Gastroesophageal sphincter (tissue), 3 donors: ENCODE results near the gene SETD9.

Source experiments
- CTCF ChIP-seq, 4 experiments: fragments of 200-600 bp in 2 of 4; fragments of 450-650 bp in 2 of 4; sonication (generic) in 1 of 4; IDR thresholded peaks; one replicate each; pipeline ENCODE4 v1.5.1; 2017 to 2019; ENCODE audit warnings: antibody characterized with exemption in 4 of 4, mild to moderate bottlenecking in 2 of 4, moderate library complexity in 2 of 4
- EP300 ChIP-seq: sonication (generic); formaldehyde crosslinking; IDR thresholded peaks from one replicate; pipeline ENCODE4 v1.6.1; 2017; ENCODE audit warnings: antibody characterized with exemption, mild to moderate bottlenecking
- POLR2AphosphoS5 ChIP-seq: sonication (generic); formaldehyde crosslinking; IDR thresholded peaks from one replicate; pipeline ENCODE4 v1.6.1; 2017; ENCODE audit warnings: antibody characterized with exemption

GRCh38 chr5:56958595-56958994 lies 49.2 kb downstream of the SETD9 start:
- TF ChIP-seq CTCF (IDR thresholded peaks at IDR 0.05) (no peak), POLR2AphosphoS5 (no peak), EP300 (no peak)
